NCI-H1417 treated with DMSO at 0.1 percent for 48 hours (cell line): ENCODE data around the gene STT3B.
"Not testable (repeated sequence)": the region's sequence is repeated elsewhere in the genome, so short reads cannot be mapped to it uniquely, and the experiment has no call there.

ENCODE experiments used
- DNase-seq: peaks from one replicate; lab custom pipeline; 2025; lab: John Stamatoyannopoulos, UW

Gene STT3B

DNA sequence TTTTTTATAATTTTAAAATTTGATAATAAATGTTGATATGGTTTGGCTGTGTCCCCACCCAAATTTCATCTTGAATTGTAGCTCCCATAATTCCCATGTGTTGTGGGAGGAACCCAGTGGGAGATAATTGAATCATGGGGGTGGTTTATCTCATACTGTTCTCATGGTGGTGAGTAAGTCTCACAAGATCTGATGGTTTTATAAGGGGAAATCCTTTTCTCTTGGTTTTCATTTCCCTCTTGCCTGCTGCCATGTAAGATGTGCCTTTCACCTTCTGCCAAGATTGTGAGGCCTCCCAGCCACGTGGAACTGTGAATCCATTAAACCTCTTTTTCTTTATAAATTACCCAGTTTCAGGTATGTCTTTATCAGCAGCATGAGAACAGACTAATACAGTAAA is 72.6 kb downstream of the STT3B start:
- DNase-seq: not testable (repeated sequence)

DNA sequence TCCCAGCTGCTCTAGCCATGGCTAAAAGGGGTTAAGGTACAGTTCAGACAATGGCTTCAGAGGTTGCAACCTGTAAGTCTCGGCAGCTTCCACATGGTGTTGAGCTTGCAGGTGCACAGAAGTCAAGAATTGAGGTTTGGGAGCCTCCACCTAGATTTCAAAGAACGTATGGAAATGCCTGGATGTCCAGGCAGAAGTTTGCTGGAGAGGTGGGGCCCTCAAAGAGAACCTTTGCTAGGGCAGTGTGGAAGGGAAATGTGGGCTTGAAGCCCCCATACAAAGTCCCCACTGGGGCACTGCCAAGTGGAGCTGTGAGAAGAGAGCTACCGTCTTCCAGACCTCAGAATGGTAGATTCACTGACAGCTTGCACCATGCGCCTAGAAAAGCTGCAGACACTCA is 73.7 kb downstream of the STT3B start:
- DNase-seq: no peak

DNA sequence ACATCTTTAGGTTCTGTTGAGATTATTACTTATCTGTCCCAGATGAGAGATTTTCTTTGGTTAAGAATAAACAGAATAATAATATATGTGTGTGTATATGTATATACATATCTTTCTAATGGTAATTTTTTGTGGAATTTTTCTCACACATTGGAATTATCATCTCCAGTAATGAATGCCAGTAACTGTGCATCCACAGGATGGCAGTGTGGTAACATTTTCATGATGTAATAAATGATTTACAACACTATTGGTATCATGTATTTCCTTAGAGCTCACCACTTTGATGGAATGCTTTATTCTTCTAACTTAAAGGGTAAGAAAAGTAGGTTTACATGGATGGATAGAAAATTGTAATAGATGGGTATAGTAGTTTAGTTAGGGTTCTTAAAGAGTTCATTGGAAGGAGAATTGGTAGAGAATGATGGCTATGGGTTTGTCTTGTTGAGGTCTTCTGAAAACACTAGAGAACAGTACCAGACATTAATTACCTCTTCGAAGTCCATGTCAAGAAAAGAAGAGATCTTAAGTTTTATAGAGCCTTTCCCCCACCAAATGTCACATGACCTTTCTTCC is 78.1 kb downstream of the STT3B start:
- DNase-seq: no peak

DNA sequence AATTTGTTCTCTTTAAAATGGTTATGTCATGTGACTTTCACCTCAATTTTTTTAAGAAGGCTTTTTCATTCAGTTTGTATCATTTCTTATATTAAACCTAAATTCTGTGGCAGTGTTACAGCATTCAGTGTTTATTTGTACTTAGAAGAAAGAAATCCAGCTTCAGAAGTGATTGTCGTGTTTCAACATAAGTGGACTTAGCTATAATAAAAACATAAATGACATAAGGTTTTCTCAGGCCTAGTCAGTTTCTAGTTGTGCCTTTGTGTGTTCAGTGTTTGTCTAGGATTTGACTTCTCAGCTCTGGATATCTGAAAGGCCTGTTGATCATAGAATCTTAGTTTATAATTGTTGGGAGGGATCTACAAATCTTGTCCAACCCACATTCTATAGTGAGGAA is 80.5 kb downstream of the STT3B start:
- DNase-seq: no peak

DNA sequence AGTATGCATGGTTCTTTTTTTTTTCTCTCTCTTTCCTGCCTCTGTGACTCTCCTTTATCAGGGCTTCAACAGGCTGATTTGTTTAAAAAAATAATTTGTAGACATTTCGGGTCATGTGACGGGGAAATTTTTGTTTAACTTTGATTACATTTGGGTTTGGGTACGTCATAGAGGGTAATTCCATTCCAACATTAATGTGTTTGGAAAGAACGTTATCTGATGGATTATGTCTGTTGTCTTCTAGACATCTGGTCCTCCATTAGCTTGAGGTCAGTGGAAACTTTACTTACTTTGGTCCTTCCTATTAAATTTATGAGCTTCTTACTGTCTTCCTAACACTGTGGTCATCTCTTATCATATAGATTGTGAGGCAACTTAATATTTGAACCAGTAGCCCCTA is 80.9 kb downstream of the STT3B start:
- DNase-seq: no peak

DNA sequence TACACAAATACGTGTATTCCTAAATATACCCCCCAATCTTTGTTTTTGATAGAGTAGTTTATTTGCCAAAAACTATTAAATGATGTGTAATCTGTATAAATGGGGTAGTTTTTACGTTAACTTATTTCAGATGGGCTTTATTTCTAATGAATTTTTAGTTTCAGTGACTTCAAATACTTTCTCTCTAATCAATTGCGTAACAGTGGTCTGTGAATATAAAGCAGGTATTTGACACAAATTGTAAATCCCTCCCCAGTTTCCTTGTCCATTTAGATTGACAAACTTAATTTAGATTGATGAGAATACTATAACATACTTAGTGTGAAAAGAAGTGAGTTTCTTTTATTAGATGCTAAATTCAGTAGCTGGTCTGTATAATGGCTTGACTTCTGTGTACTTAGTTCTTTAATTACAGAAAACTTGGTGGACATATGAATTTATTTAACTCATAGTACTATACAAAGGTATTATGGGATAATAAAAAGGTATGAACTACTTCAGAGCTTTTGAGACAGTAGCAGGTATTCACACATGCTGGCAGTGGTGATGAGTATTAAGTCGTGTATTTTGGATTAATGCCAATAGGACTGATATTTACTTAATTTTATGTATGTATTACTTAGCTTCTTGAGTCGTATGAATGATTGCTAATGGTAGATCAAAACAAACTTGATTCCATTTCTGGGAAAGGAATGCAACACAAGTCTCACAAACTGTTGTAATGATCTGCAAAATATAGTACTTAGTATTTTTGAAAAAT is 81.6 kb downstream of the STT3B start:
- DNase-seq: no peak

DNA sequence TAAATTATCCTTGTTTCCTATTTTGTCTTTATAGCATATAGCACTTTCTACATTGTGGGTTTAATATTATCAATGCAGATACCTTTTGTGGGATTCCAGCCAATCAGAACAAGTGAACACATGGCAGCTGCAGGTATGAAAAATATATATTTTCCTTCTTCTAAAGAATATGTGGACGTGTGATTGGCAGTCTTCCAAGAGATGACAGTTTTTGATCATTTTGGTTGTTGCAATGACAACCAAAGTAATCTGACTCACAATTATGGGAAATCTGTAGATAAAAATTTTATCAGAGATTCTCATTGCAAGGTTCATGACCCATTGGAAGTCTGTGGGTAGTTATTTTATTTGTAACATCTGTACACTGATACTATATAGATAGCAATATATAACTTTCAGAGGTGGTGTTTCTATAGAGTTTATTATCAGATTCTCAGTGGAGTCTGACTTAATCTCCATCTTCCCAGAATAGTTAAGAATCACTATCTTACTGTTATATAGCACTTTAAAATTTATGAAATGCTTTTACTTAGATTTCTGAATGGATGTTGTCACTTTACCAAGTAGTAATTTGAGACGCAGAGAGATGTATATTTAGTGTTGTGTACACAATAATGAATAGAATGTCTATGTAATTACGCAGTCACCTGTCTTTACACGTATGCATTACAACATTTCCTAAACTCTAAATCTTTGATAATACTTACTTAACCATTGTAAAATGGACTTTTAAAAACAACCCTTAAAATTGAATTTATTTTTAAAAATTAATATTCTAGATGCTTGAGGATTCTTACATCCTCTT is 82.5 kb downstream of the STT3B start:
- no peak for DNase-seq

DNA sequence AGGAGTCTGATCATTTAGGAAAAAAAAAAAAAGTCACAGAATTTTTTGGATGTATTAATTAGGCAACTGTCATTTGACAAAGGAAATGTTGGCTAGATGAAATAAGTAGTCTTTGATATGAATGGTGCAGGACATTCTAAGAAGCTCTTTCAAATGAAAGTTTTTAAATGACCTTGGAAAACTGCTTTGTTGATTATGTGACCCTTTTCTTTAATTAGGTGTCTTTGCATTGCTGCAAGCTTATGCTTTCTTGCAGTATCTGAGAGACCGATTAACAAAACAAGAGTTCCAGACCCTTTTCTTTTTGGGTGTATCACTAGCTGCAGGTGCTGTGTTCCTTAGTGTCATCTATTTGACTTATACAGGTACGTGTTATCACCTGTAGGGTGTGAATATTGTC is 84.0 kb downstream of the STT3B start:
- no peak for DNase-seq

DNA sequence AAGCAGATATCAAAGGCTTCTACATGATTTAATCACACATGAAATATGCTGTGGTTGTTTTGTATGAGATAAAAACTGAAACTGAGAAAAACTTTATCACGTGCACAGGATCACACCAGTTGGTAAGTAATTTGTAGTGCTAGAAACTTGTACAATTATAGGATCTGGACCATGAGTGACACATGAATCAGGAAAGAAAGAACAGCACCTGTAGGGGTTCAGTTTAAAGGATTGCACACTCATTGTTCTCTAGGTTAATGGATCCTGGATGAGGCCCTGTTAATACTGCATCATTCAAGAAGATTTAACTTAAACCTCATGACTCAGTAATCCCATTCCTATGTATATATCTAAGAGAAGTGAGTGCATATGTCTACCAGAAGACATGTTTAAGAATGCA is 87.9 kb downstream of the STT3B start:
- DNase-seq: no peak

DNA sequence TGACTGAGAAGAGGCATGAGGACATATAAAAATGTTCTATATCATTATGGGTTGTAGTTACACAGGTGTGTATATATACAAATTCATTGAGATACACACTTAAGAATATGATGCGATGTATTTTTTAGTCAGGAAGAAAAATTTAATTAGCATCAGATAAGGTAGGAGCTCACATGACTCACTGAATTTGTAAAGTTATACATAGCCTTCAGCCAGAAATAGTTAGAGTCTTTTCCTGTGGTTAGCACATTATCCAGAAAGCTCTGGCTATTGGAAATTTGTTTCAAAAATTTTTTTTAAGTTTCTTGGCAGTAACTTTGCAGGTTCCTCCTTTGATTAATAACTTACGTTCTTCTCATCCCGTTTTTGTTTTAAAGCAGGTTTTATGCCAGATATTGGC is 88.6 kb downstream of the STT3B start:
- no peak for DNase-seq

DNA sequence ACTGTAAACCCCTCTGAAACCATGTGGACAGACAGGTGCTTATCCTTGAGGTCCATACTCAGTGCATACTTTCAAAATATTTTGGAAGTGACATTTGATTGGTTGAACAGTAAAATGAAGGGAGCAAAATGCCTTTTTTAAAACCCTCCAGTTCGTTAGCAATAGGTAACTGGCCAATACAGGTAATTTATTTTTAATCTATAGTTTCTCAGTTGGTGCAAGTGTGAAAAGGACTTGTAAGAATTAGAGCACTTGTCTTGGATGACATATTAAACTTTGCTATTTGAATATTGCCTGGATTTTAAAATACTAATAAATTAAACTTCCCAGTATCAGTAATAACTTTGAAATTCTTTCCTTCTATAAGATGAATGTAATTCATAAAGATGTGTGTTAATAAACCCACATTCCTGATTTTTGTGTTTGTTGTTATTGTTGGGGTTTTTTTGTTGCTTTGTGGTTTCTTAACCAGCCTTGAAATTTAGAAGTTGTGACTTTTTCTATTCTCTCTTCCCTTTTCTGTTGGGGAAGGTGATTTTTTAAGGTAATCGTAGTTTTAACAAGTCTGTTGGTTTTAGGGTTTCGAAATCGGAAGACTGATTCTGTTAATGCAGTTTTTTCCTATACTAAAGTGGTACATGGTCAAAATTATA is 90.0 kb downstream of the STT3B start:
- DNase-seq: no peak

DNA sequence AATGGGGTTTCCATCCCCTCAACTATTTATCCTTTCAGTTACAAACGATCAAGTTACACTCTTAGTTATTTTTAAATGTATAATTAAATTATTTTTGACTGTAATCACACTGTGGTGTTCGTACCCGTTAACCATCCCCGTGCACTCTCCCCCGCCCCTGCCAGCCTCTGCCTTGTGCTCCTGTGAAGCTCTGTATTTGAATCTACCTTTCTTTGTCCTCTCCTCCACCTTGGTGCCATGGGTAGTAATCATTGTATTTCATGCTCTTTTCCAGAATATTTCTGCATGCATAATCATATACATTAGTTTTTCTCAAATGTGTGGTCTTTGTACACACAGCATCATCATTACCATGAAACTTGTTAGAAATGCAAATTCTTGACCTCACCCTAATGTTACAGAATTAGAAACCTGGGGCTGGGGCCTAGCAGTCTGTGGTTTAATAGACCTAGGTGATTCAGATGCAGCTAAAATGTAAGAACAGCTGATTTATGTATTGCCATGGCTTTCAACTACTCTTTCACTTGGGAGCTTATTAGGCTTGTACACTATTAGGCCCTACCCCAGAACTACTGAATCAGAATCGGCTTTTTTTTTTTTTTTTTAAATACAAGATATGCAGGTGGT is 91.5 kb downstream of the STT3B start:
- no peak for DNase-seq

DNA sequence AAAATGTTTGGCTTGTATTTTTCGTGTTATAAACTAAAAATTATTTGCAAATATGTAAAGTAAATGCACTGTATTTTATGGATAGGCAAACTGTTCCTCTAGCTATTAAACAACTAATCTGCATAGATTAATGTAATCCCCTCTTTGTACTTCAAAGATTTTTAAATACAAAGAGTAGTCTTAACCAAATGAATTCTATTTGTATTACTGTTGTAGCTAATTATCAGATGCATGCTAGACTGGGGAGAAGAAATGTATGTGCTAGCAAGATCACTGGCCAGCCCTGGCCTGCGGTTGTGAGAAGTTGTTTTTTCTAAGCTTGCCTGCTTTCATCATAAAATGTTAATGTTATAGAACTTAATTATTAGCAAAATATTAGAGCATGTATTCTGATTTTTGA is 92.6 kb downstream of the STT3B start:
- DNase-seq: no peak

DNA sequence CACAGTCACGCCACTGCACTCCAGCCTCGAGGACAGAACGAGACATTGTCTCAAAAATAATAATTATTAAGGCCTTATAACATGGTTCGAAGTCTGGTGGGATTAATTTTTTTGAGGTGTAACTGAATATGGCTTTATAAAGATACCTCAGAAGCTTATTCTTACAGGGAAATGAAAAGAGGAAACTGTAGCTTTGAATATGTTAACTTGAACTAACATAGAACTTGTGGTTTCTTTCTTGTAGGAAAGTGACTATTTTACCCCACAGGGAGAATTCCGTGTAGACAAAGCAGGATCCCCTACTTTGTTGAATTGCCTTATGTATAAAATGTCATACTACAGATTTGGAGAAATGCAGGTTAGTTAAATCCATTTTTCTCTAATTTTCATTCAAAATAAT is 96.3 kb downstream of the STT3B start:
- DNase-seq: no peak

DNA sequence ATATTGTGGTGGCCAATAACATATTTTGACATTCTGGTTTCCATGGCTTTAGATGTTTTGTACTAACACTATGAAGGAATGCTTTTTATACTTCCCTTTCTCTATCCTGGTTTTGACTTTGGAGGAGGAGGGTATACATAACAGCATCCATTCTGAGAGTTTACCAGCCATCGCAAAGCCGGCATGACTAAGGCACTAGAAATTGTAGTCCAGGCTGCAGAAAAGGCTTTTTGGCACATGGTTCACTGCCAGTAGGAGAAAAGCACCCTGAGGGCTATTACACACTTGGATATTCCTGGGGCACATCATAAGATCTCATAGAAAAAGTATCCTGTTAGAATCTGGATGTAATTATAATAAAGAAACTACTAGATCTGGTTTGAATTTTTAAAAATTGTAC is 101.8 kb downstream of the STT3B start:
- no peak for DNase-seq

DNA sequence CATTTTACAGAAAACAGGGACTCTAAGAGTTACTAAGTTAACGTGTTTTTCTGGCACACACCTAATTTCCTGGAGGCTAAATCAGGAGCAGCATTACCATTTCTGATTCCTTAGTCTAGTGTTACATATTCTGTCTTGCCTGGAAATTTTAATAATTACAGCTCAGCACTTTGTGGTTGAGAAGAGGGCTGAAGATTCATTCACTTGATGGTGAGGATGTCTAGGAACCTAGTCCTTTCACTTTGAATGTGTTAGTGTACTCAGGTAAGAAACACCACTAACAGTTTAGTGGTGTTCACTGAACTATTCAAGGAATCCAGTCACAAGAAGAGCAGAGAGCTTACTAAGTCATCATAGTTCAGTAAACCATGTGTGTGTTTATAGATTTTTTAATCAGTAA is 102.8 kb downstream of the STT3B start:
- no peak for DNase-seq

DNA sequence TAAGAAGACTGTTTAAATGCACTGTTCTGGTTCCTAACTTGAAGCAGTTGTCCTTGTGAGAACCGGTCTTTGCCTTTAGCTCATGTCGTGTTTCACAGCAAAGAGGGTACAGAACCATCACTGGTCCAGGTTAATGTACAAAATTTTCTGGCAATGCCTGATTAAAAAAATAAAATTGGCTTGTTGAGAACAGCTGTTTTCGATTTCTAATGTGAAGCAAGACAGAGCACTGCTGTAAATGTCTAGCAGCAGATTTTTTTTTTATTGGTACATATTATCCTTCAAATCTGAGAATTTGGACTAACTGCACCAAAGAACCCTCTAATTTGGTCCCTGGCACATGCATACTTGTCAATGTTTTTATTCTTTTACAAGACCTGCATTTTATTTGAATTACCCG is 103.3 kb downstream of the STT3B start:
- DNase-seq: no peak

DNA sequence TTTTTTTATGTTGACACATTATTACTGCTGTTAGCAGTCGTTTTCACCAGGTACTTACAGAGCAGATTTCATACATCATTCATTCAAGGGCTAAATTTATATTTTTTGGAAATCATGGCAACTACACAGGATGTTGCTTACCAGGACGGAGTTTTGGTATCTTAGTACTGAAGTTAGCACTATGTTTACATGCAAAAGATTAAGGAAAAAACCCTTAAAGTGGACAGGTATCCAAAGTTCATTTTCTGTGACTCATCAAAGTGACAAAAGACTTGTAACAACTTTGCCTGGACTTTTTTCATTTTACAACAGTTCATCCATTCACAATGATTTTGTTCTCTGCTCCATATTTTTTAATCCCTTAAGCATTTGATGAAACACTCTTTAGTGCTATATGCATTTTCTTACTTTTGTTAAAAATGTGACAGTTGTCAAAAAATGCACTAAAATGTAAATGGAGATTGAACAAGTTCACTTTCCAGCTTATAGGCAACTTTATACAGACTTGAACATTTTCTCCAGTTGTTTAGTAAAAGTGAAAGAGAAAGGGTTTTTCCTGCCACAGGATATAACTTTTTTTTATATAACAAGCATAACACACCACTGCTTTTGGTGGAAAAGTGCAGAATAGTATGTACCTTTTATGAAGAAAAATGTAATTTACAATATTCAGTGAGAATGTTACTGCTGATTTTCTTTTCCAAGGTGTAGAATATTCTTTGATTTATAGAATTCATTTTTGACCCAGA is 104.1 kb downstream of the STT3B start:
- DNase-seq: no peak

DNA sequence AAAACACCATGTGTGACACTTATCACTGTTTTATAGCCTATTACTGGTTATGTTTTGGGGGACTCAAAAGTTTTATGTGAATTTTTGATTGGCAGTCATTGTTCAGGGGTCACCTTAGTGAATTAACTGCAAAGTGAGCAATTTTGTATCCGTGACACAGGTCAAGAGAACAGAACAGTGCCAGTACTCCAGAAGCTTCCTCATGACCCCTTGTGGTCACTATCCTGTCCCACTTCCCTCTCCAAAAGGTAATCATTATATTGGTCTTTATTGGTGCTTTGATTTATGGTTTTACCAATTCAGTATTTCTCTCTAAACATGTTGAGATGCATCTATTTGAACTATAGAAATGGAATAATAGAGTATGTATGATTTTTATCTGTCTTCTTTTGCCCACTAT is 107.1 kb downstream of the STT3B start:
- DNase-seq: no peak

DNA sequence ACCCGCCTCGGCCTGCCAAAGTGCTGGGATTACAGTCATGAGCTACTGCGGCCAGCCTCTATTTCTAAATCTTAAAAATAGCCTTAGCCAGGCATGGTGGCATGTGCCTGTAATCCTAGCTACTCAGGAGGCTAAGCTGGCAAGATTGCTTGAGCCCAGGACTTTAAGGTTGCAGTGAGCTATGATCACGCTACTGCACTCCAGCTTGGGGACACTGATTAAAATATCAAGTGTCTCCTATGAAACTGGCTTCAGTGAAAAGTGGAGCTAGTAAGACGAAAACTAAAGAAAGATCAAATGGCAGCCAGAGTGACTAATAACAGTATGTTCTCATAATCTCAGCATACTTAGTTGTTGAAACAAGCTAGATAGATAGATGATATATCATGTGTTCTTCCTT is 112.5 kb downstream of the STT3B start:
- no peak for DNase-seq

DNA sequence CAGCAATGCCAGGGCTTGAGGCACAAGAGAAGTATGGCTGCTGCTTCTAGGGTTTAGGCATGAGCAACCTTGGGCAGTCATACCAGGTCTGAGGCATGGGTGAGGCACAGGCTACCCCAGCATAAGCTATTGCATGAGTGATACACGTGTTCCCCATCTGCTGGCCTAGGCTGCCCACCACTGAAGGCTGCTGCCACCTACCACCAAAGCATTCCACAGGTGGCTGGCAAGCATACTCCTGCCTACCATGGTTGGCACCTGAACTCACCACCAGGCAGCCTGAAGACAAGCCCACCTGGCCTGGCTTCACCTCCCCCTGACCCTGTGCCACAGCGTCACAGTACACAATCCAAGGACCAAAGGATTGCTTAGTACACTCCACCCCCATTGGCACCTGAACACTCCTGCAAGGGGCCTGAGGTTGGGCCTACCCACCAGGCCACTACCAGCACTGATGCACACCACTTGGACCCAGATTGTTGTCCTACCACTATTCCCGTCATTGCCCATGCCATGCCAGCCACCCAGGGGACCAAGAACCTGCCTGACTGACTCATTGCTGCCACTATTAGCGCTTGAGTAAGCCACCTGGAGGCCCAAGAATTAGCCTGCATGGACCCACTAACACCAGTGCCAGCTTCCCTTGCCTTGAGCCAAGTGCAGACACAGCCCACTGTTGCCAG is 115.7 kb downstream of the STT3B start:
- no peak for DNase-seq
